GM19468 (cell line): Measurements from ENCODE around the gene USP27X.

Experiments used
- ATAC-seq: cut with Tn5 transposase; IDR thresholded peaks from one replicate; pipeline ENCODE4 v1.9.1; 2021; ENCODE audit warnings: mild to moderate bottlenecking, moderate library complexity, moderate number of reproducible peaks; ENCODE audit not compliant: unreplicated experiment; ENCODE audit errors: extremely low read depth

Gene USP27X

DNA sequence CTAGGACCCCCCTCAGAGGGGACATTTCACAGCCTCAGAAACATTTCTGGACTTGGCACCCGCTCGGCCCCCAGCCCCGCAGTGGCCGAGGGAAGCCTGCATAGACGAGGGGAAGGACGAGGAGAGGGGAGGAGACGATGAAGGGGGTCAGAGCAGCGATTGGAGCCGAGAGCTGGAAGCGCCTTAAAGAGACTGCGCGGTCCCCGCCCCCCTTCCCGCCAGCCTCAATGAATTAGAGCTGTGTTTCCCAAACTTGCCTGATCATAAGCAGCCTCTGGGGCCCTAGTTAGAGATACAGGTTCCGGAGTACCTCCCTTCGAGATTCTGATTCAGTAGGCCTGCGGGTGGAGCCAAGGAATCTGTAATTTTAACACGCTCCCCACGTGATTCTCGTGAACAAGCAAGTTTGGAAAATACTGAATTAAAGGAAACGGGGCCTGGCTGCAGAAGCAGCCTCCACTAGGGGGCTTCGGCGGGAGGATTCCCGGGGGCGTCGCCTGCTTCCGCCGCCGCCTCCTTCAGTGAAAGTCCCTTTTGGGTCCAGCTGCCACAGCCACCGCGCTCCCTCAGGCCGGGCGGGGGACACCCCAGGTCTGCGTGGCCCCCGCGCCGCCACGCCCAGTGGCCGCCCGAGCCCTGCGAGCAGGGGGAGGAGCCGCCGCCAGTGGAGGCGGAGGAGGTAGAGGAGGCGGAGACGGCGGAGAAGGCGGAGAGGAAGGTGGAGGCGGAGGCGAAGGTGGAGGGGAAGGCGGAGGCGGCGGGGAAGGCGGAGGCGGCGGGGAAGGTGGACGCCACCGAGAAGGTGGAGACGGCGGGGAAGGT is at the start of gene USP27X:
Gene USP27X, plus strand, starts transcription at position 651 of the 822 bp plus-strand sequence. CDS start 824 bp downstream, outside the sequence.
- ATAC-seq = peak; percentile 90

DNA sequence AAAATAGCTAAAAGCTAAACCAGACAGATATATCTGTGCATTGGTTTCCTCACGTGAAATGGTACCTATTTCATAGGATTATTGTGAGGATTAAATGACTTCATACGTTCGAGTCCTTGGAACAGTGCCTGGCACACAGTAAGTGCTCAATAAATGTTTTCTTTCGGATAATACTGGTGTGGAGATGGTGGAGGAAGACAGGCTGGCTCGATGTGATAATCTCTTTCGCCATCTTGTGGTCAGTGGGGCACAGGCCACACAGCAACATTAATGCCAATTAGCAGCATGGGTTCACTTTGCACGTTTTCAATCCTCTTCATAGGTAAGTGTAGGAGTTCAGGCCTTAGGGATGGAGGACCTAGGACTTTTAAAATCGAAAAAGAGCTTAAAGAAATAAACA is 40.9 kb upstream of the USP27X start:
- ATAC-seq = no peak

DNA sequence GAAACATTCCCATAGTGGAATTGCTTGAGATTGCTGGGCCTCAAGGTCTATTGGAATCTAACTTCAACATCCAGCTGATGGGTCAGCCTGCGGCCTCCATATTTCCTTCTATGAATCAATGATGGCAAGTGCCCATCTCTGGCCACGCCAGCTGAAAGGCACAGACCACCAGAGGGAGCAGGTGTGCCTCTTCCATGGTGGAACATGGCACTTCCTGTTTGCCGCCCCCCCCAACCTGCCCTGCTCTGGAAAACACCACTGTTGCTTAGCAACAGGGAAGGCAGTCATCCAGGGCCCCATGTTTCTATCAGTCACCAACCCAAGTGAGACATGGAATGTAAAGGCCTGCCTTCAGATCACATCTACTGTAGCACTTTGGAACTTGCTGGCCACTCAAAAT is 38.6 kb upstream of the USP27X start:
- ATAC-seq = no peak

- no peak for ATAC-seq
These were observed 36.7 kb upstream of the USP27X start for GRCh38 chrX:49842621-49843020.

DNA sequence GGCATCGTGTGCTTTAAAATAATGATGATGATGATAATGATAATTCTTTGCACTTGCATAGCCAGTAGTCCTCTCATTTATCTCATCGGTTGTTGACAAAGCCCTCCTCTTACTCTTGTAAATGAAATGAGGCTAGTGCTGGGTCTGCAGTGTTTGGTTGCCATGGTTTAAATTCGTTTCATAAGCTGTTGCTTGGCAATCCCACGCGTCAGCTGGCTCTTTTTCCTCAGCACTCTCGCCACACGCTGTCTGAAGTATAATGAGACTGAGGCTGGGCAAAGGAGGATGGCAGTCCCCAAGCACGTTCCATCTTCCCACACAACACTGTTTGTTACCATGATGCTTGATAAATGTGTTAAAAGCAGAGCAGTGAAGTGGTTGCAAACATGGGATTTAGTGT is 34.7 kb upstream of the USP27X start:
- no peak for ATAC-seq

GRCh38 chrX:49845701-49846403 is 33.4 kb upstream of the USP27X start:
- ATAC-seq = no peak

DNA sequence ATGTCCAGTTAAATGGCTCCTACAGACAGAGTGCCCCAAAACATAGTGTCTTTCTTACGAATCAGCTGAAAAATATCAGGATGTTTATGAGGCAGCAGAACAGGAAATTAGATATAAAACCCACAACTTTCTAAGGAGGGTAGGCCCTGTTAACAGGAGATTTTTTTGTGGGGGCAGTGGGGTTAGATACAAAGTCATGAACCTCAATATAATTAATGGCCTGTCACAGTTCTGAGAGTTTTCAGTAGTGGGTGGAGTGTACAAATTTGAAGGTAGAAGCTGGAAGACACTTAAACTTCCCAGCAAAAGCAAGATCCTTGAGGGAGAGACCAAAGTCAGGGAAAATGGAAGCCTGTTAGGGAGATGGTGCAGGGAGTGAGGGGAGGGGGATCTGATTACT is 32.8 kb upstream of the USP27X start:
- no peak for ATAC-seq

DNA sequence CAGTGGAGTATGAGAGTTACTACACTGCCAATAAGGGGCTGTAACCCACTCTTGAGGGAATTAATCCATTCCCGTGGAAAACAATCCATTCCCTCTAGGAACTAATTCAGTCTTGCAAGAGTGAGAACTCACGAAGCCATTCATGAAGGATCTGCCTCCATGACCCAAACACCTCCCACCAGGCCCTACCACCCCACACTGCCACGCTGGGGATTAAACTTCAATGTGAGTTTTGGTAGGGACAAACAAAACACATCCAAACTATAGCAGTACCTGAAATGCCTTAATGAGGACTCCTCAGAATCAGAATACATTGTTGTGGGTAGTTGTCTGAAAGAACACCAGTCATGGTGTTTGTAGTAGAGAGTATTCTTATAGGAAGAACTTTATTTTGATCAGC is 31.0 kb upstream of the USP27X start:
- no peak for ATAC-seq

- ATAC-seq = no peak
These were observed 29.3 kb upstream of the USP27X start for GRCh38 chrX:49850028-49850427.

- ATAC-seq = no peak
These were observed 25.6 kb upstream of the USP27X start for GRCh38 chrX:49853661-49854060.

DNA sequence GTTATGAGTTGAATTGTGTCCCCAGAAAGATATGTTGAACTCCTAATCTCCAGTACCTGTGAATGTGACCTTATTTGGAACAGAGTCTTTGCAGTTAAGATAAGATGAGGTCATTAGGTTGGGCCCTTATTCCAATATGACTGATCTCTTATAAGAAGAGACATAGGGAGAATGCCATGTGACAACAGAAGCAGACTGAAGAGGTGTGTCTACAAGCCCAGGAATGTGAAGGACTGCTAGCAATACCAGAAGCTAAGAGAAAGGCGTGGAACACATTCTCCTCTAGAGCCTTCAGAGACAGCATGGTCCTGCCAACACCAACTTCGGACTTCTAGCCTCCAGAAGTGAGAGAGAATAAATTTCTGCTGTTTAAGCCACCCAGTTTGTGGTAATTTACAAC is 22.5 kb upstream of the USP27X start:
- no peak for ATAC-seq

DNA sequence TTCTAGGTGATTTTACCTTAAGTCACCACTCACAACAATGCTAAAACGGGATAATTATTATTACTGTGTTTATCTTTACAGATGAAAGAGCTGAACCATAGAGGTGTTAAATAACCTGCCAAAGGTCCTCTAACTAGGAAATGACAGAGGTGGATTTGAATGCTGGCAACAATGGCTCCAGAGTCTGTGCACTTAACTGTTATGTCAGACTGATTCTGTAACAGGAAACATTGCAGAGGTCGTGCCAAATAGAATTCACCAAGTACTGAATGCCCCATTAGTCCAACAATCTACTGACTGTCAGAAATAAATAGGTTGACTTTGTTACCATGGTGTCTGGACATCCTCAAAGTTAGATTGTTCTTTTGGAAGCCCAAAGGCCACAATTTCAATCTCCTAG is 20.9 kb upstream of the USP27X start:
- no peak for ATAC-seq

GRCh38 chrX:49859491-49859890 is 19.8 kb upstream of the USP27X start:
- no peak for ATAC-seq

GRCh38 chrX:49860867-49861535 is 18.3 kb upstream of the USP27X start:
- no peak for ATAC-seq

DNA sequence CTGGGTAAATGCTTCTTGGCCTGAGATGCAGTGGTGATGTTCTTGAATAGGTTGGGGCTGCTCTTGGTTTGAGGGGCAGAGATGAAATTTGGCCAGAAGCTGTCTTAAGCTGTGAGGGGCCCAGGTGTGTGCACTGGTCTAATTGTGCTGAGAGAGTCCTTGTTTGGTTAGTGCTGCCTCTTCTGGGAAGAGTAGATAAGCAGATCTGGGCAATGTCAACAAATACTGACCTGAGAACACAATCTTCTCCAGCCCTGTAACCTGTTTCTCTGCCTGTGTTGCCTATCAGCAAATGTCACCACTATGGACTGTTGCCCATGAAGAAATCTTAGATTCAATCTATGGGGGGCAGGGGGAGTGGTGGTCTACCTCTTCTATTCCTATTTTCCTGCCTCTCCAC is 17.2 kb upstream of the USP27X start:
- no peak for ATAC-seq

DNA sequence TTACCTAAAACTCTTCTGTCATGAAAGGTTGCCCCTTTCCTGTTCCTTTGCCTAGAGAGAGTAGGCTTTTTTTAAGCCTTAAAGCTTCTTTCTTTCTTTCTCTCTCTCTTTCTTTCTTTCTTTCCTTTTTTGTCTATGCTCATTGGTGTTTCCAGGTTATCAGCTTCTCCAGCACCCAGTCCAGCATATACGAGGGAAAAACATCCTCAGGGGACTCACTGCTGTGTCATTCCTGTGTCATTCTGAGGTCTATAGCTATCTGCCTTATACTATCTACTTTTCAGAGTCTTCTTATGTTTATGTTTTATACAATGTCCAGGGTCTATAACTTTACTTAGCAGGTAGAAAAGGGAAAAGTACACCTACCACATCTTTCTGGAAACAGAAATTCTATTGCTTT is 10.5 kb upstream of the USP27X start:
- ATAC-seq = no peak

GRCh38 chrX:49876750-49877149 is 2.5 kb upstream of the USP27X start:
- no peak for ATAC-seq

GRCh38 chrX:49877397-49878101 is 1.7 kb upstream of the USP27X start:
- ATAC-seq = no peak

- ATAC-seq = no peak
These were observed 1.0 kb upstream of the USP27X start for GRCh38 chrX:49878128-49878833.
